Measurements from ENCODE around the gene FAM229A.

FAM229A gene

GRCh38 chr1:32393832-32394140, 31.5 kb upstream of the FAM229A start:
- H3K4me1 Mint-ChIP-seq: peaks cover 26% of the 10 kb centered on the region
- peak overlapping the region; percentile 92 for H3K4me3 Mint-ChIP-seq
- peaks cover 14% of the 10 kb centered on the region for H3K36me3 Mint-ChIP-seq (ENCODE audit: insufficient read depth)
- ATAC-seq (replicated peaks; ENCODE audit: extremely low read depth, poor library complexity, severe bottlenecking) (peak; percentile 34), DNase-seq (ENCODE audit: low spot score in 2 of 2) (peak in 1 of 2 donors; percentile 22)
- no peaks in the 10 kb centered on the region for H3K9me3 Mint-ChIP-seq
- no peaks in the 10 kb centered on the region for H3K27me3 Mint-ChIP-seq
- peak overlapping the region; percentile 98 for H3K27ac Mint-ChIP-seq (ENCODE audit: low read depth)

GRCh38 chr1:32393136-32393535, 30.9 kb upstream of the FAM229A start:
- H3K9me3 Mint-ChIP-seq: no peaks in the 10 kb centered on the region
- DNase-seq (ENCODE audit: low spot score in 2 of 2) (no peak), ATAC-seq (replicated peaks; ENCODE audit: extremely low read depth, poor library complexity, severe bottlenecking) (no peak)
- peak overlapping the region; percentile 98 for H3K27ac Mint-ChIP-seq (ENCODE audit: low read depth)
- H3K36me3 Mint-ChIP-seq (ENCODE audit: insufficient read depth): peaks cover 14% of the 10 kb centered on the region
- no peaks in the 10 kb centered on the region for H3K27me3 Mint-ChIP-seq
- H3K4me1 Mint-ChIP-seq: peaks cover 26% of the 10 kb centered on the region
- H3K4me3 Mint-ChIP-seq: peak overlapping the region; percentile 92

GRCh38 chr1:32392325-32392724, 30.0 kb upstream of the FAM229A start:
- H3K9me3 Mint-ChIP-seq: no peaks in the 10 kb centered on the region
- H3K27me3 Mint-ChIP-seq: no peaks in the 10 kb centered on the region
- no peak overlapping the region for H3K27ac Mint-ChIP-seq (ENCODE audit: low read depth)
- H3K36me3 Mint-ChIP-seq (ENCODE audit: insufficient read depth): peaks cover 20% of the 10 kb centered on the region
- peak overlapping the region; percentile 14 for H3K4me3 Mint-ChIP-seq
- H3K4me1 Mint-ChIP-seq: peaks cover 26% of the 10 kb centered on the region
- no peak for DNase-seq (ENCODE audit: low spot score in 2 of 2)
- no peak for ATAC-seq (replicated peaks; ENCODE audit: extremely low read depth, poor library complexity, severe bottlenecking)

GRCh38 chr1:32390904-32391870, 28.9 kb upstream of the FAM229A start:
- no peak for DNase-seq (ENCODE audit: low spot score in 2 of 2)
- no peak for ATAC-seq (replicated peaks; ENCODE audit: extremely low read depth, poor library complexity, severe bottlenecking)
- Mint-ChIP-seq H3K4me3 (no peak overlapping the region), H3K27ac (ENCODE audit: low read depth) (no peak overlapping the region), H3K9me3 (no peaks in the 10 kb centered on the region), H3K4me1 (peaks cover 26% of the 10 kb centered on the region), H3K27me3 (no peaks in the 10 kb centered on the region), H3K36me3 (ENCODE audit: insufficient read depth) (peaks cover 26% of the 10 kb centered on the region)

- DNase-seq (ENCODE audit: low spot score in 2 of 2) (no peak), ATAC-seq (replicated peaks; ENCODE audit: extremely low read depth, poor library complexity, severe bottlenecking) (no peak)
- peaks cover 38% of the 10 kb centered on the region for H3K36me3 Mint-ChIP-seq (ENCODE audit: insufficient read depth)
- no peaks in the 10 kb centered on the region for H3K27me3 Mint-ChIP-seq
- no peak overlapping the region for H3K4me3 Mint-ChIP-seq
- peaks cover 11% of the 10 kb centered on the region for H3K4me1 Mint-ChIP-seq
- no peak overlapping the region for H3K27ac Mint-ChIP-seq (ENCODE audit: low read depth)
- H3K9me3 Mint-ChIP-seq: no peaks in the 10 kb centered on the region
Observed at GRCh38 chr1:32388641-32389040, 26.4 kb upstream of the FAM229A start.

- H3K4me3 Mint-ChIP-seq: no peak overlapping the region
- no peak for ATAC-seq (replicated peaks; ENCODE audit: extremely low read depth, poor library complexity, severe bottlenecking)
- peaks cover 51% of the 10 kb centered on the region for H3K36me3 Mint-ChIP-seq (ENCODE audit: insufficient read depth)
- no peaks in the 10 kb centered on the region for H3K4me1 Mint-ChIP-seq
- DNase-seq (ENCODE audit: low spot score in 2 of 2): no peak
- no peaks in the 10 kb centered on the region for H3K27me3 Mint-ChIP-seq
- no peak overlapping the region for H3K27ac Mint-ChIP-seq (ENCODE audit: low read depth)
- H3K9me3 Mint-ChIP-seq: no peaks in the 10 kb centered on the region
Observed at GRCh38 chr1:32386676-32387392, 24.5 kb upstream of the FAM229A start.

GRCh38 chr1:32380057-32380456, 17.8 kb upstream of the FAM229A start:
- H3K4me1 Mint-ChIP-seq: peaks cover 5% of the 10 kb centered on the region
- no peak overlapping the region for H3K4me3 Mint-ChIP-seq
- peaks cover 70% of the 10 kb centered on the region for H3K36me3 Mint-ChIP-seq (ENCODE audit: insufficient read depth)
- DNase-seq (ENCODE audit: low spot score in 2 of 2): no peak
- no peaks in the 10 kb centered on the region for H3K9me3 Mint-ChIP-seq
- H3K27ac Mint-ChIP-seq (ENCODE audit: low read depth): no peak overlapping the region
- H3K27me3 Mint-ChIP-seq: no peaks in the 10 kb centered on the region
- no peak for ATAC-seq (replicated peaks; ENCODE audit: extremely low read depth, poor library complexity, severe bottlenecking)

- Mint-ChIP-seq H3K36me3 (ENCODE audit: insufficient read depth) (peaks cover 59% of the 10 kb centered on the region), H3K27me3 (no peaks in the 10 kb centered on the region), H3K27ac (ENCODE audit: low read depth) (peak overlapping the region; percentile 44), H3K4me1 (peaks cover 8% of the 10 kb centered on the region), H3K9me3 (no peaks in the 10 kb centered on the region), H3K4me3 (no peak overlapping the region)
- DNase-seq (ENCODE audit: low spot score in 2 of 2): no peak
- ATAC-seq (replicated peaks; ENCODE audit: extremely low read depth, poor library complexity, severe bottlenecking): no peak
Observed at GRCh38 chr1:32377541-32378220, 15.4 kb upstream of the FAM229A start.

- Mint-ChIP-seq H3K27me3 (no peaks in the 10 kb centered on the region), H3K4me3 (no peak overlapping the region), H3K27ac (ENCODE audit: low read depth) (no peak overlapping the region), H3K36me3 (ENCODE audit: insufficient read depth) (peaks cover 50% of the 10 kb centered on the region), H3K9me3 (no peaks in the 10 kb centered on the region), H3K4me1 (peaks cover 21% of the 10 kb centered on the region)
- ATAC-seq (replicated peaks; ENCODE audit: extremely low read depth, poor library complexity, severe bottlenecking) (no peak), DNase-seq (ENCODE audit: low spot score in 2 of 2) (no peak)
Observed at GRCh38 chr1:32376199-32376598, 13.9 kb upstream of the FAM229A start.

- Mint-ChIP-seq H3K4me3 (no peak overlapping the region), H3K9me3 (no peaks in the 10 kb centered on the region), H3K27me3 (no peaks in the 10 kb centered on the region), H3K4me1 (peaks cover 17% of the 10 kb centered on the region), H3K36me3 (ENCODE audit: insufficient read depth) (peaks cover 47% of the 10 kb centered on the region), H3K27ac (ENCODE audit: low read depth) (peak overlapping the region; percentile 5)
- DNase-seq (ENCODE audit: low spot score in 2 of 2): no peak
- no peak for ATAC-seq (replicated peaks; ENCODE audit: extremely low read depth, poor library complexity, severe bottlenecking)
Observed at GRCh38 chr1:32373996-32374592, 11.8 kb upstream of the FAM229A start.

GRCh38 chr1:32372149-32372756, 10.0 kb upstream of the FAM229A start:
- peak; percentile 92 for ATAC-seq (replicated peaks; ENCODE audit: extremely low read depth, poor library complexity, severe bottlenecking)
- peaks cover 17% of the 10 kb centered on the region for H3K4me1 Mint-ChIP-seq
- DNase-seq (ENCODE audit: low spot score in 2 of 2): peak; percentile 25 to 54
- no peaks in the 10 kb centered on the region for H3K27me3 Mint-ChIP-seq
- no peak overlapping the region for H3K4me3 Mint-ChIP-seq
- H3K36me3 Mint-ChIP-seq (ENCODE audit: insufficient read depth): peaks cover 52% of the 10 kb centered on the region
- no peaks in the 10 kb centered on the region for H3K9me3 Mint-ChIP-seq
- H3K27ac Mint-ChIP-seq (ENCODE audit: low read depth): peak overlapping the region; percentile 30

Data from central memory CD8-positive, alpha-beta T cell (primary cell).